GM12878 (cell line): ENCODE results near the gene TBRG1.

ENCODE experiments used
- BHLHE40 ChIP-seq, 2 experiments: fragments of 450-650 bp in 1 of 2; IDR thresholded peaks; 2 replicates each; pipeline ENCODE4 v1.6.1; 2011 to 2017; ENCODE audit warnings: low read depth in 2 of 2, borderline replicate concordance in 1 of 2, improper control_type of control experiment in 1 of 2, low read length in 1 of 2, mild to moderate bottlenecking in 1 of 2
- NFYB ChIP-seq: IDR thresholded peaks from 2 replicates; pipeline ENCODE4 v1.6.1; 2011; ENCODE audit warnings: low read depth, mild to moderate bottlenecking, low read length, improper control_type of control experiment, moderate library complexity; ENCODE audit not compliant: insufficient read depth
- POLR2AphosphoS5 ChIP-seq: IDR thresholded peaks from 2 replicates; pipeline ENCODE4 v1.6.1; 2011; ENCODE audit warnings: mild to moderate bottlenecking, low read length, inconsistent platforms
- RCOR1 ChIP-seq: conservative IDR thresholded peaks from 2 replicates; pipeline ENCODE4 v1.6.1; 2012; ENCODE audit warnings: low read depth, low read length, improper control_type of control experiment

DNA sequence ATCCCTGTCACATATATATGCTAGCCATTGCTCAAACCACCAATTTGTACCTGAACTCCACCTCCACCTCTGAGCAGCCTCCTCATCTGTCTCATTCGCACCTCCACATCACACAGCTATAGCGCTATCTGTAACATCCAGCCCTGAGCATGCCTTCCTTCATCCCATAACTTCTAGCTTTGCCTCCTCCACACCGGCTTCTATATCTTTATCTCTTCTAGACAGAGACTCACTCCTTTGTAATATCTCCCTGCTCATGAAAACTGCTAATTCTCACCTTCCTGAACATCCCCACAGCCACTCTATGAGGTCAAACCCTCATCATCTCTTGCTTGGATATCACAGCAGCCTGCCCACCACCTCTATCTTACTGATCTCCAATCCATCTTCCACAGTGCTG is 44.9 kb downstream of the TBRG1 start:
- TF ChIP-seq NFYB (no peak), BHLHE40 (IDR thresholded peaks at IDR 0.05; ENCODE audit: borderline replicate concordance in 1 of 2, low read depth in 2 of 2, low read length in 1 of 2) (no peak), POLR2AphosphoS5 (no peak), RCOR1 (no peak)
